NCI-H2107 (cell line): ENCODE data around the gene PTAFR.
"Not testable (repeated sequence)": the region's sequence is repeated elsewhere in the genome, so short reads cannot be mapped to it uniquely, and the experiment has no call there.

Experiments
- DNase-seq: peaks from one replicate; lab custom pipeline; 2025; lab: John Stamatoyannopoulos, UW

PTAFR gene

GRCh38 chr1:28144203-28145135 is 32.0 kb downstream of the PTAFR start:
- no peak for DNase-seq

GRCh38 chr1:28143496-28144202 is 32.8 kb downstream of the PTAFR start:
- no peak for DNase-seq

- DNase-seq = no peak
Measured at GRCh38 chr1:28141685-28142084, 34.8 kb downstream of the PTAFR start.

GRCh38 chr1:28139866-28140265 is 36.6 kb downstream of the PTAFR start:
- DNase-seq = not testable (repeated sequence)

GRCh38 chr1:28139025-28139712 is 37.3 kb downstream of the PTAFR start:
- DNase-seq = no peak

GRCh38 chr1:28136922-28137613 is 39.4 kb downstream of the PTAFR start:
- no peak for DNase-seq

- no peak for DNase-seq
Measured at GRCh38 chr1:28136169-28136921, 40.1 kb downstream of the PTAFR start.

GRCh38 chr1:28135371-28136168 is 40.9 kb downstream of the PTAFR start:
- no peak for DNase-seq

GRCh38 chr1:28134651-28135207 is 41.8 kb downstream of the PTAFR start:
- no peak for DNase-seq

GRCh38 chr1:28132171-28133167 is 44.0 kb downstream of the PTAFR start:
- no peak for DNase-seq

- DNase-seq = no peak
Measured at GRCh38 chr1:28130901-28131300, 45.6 kb downstream of the PTAFR start.

- DNase-seq = no peak
Measured at GRCh38 chr1:28129150-28129549, 47.3 kb downstream of the PTAFR start.

GRCh38 chr1:28127617-28128257 is 48.8 kb downstream of the PTAFR start:
- DNase-seq = no peak

GRCh38 chr1:28126783-28127490 is 49.6 kb downstream of the PTAFR start:
- DNase-seq = no peak

- no peak for DNase-seq
Measured at GRCh38 chr1:28126212-28126611, 50.3 kb downstream of the PTAFR start.

GRCh38 chr1:28123461-28123961 is 53.0 kb downstream of the PTAFR start:
- DNase-seq = no peak

GRCh38 chr1:28122183-28122582 is 54.3 kb downstream of the PTAFR start:
- DNase-seq = no peak
